ENCODE measurements around the gene LYZL4.

DNA sequence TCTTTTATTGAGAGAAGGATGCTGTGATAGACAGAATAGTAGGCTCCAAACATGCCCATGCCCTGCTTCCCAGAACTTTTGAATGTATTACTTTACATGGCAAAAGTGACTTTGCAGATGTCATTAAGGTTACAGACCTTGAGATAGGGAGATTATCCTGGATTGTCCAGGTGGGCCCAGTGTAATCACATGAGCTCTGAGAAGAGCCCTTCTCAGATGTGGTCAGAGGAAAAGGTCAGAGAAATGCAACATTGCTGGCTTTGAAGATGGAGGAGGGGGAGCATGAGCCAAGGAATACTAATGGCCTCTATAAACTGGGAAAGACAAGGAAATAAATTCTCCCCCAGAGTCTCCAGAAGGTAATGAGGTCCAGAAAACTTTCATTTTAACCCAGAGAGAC, 45.8 kb upstream of the LYZL4 start:
- TF ChIP-seq, protein P1, sequence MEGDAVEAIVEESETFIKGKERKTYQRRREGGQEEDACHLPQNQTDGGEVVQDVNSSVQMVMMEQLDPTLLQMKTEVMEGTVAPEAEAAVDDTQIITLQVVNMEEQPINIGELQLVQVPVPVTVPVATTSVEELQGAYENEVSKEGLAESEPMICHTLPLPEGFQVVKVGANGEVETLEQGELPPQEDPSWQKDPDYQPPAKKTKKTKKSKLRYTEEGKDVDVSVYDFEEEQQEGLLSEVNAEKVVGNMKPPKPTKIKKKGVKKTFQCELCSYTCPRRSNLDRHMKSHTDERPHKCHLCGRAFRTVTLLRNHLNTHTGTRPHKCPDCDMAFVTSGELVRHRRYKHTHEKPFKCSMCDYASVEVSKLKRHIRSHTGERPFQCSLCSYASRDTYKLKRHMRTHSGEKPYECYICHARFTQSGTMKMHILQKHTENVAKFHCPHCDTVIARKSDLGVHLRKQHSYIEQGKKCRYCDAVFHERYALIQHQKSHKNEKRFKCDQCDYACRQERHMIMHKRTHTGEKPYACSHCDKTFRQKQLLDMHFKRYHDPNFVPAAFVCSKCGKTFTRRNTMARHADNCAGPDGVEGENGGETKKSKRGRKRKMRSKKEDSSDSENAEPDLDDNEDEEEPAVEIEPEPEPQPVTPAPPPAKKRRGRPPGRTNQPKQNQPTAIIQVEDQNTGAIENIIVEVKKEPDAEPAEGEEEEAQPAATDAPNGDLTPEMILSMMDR (IDR thresholded peaks at IDR 0.05; ENCODE audit: borderline replicate concordance, extremely low read depth, low read length, poor library complexity, severe bottlenecking) = no peak
- no peak for TF ChIP-seq EZH2 (IDR thresholded peaks at IDR 0.05; ENCODE audit: borderline replicate concordance, low read depth, low read length, severe bottlenecking)

Measured in DND-41 (cell line).